H1 (cell line): ENCODE data around the gene TNN. TPM values are rescaled to one million over a fixed set of nuclear protein-coding genes. Genes with fewer than 3 reads are reported as not detected.
A peak's percentile ranks its signal among the peaks of the same experiment; 100 is the strongest.

Source experiments
- CTCF ChIA-PET: fragments of 300-600 bp; sonication (Branson Sonifier 250); formaldehyde crosslinking; loops from one replicate; lab custom pipeline; 2021; ENCODE audit not compliant: partially characterized antibody; lab: Charles Lee
- POLR2A ChIA-PET: fragments of 300-600 bp; sonication (Branson Sonifier 250); formaldehyde crosslinking; loops from one replicate; lab custom pipeline; 2021; ENCODE audit warnings: inconsistent platforms; ENCODE audit not compliant: partially characterized antibody; lab: Charles Lee
- DNase-seq, 2 experiments: peaks; one replicate each; pipeline versions ENCODE4 v3.0.0 to v3.0.0-alpha.2; 2010 to 2022; ENCODE audit warnings: low spot score in 2 of 2, low read depth in 1 of 2, mixed read lengths in 1 of 2
- FAIRE-seq: peaks from 2 replicates; lab custom pipeline; 2011; peaks lifted over from hg19 to GRCh38; lab: Jason Lieb, UNC
- H2AFZ ChIP-seq: 2 replicates; pipeline ENCODE4 v1.8.1; 2012; ENCODE audit warnings: low read length, inconsistent platforms
- H2AK5ac ChIP-seq: 2 replicates; pipeline ENCODE4 v1.6.1; 2013; ENCODE audit warnings: low read depth, low read length
- H2BK120ac ChIP-seq: replicated peaks from 2 replicates; pipeline ENCODE3; 2013; ENCODE audit warnings: low read depth, low read length, inconsistent platforms
- H2BK12ac ChIP-seq: 2 replicates; pipeline ENCODE4 v1.6.1; 2013; ENCODE audit warnings: low read depth, low read length
- H2BK15ac ChIP-seq: 2 replicates; pipeline ENCODE4 v1.6.1; 2013; ENCODE audit warnings: low read length
- H2BK20ac ChIP-seq: 2 replicates; pipeline ENCODE4 v1.6.1; 2013; ENCODE audit warnings: low read length
- H2BK5ac ChIP-seq: 2 replicates; pipeline ENCODE4 v1.6.1; 2013; ENCODE audit warnings: low read depth, low read length
- H3K14ac ChIP-seq: 2 replicates; pipeline ENCODE4 v1.6.1; 2013; ENCODE audit warnings: inconsistent platforms; ENCODE audit not compliant: insufficient read length
- H3K18ac ChIP-seq: 2 replicates; pipeline ENCODE4 v1.6.1; 2013; ENCODE audit warnings: low read length; ENCODE audit errors: extremely low read depth
- H3K23ac ChIP-seq: 2 replicates; pipeline ENCODE4 v1.6.1; 2013; ENCODE audit warnings: inconsistent platforms; ENCODE audit not compliant: insufficient read length
- H3K23me2 ChIP-seq: 2 replicates; pipeline ENCODE4 v1.6.1; 2013; ENCODE audit warnings: low read depth, low read length
- H3K27ac ChIP-seq: 2 replicates; pipeline ENCODE4 v1.6.1; 2011; ENCODE audit warnings: low read depth, low read length, inconsistent platforms
- H3K27me3 ChIP-seq, 4 experiments: replicated peaks in 1 of 4; 1 replicate in 1 of 4; 2 replicates in 3 of 4; pipeline versions ENCODE4 v1.6.1 to v1.8.1; 2011 to 2013; ENCODE audit warnings: low read length in 3 of 4, mild to moderate bottlenecking in 3 of 4, inconsistent platforms in 2 of 4, mixed read lengths in 2 of 4, moderate library complexity in 1 of 4; ENCODE audit not compliant: control insufficient read depth in 3 of 4, insufficient read depth in 3 of 4; ENCODE audit errors: extremely low read depth in 1 of 4
- H3K36me3 ChIP-seq, 4 experiments: 2 replicates each; pipeline versions ENCODE4 v1.6.1 to v1.8.1; 2011 to 2013; ENCODE audit warnings: mild to moderate bottlenecking in 4 of 4, low read length in 3 of 4, moderate library complexity in 2 of 4, control low read depth in 1 of 4, inconsistent platforms in 1 of 4; ENCODE audit not compliant: insufficient read depth in 4 of 4, control insufficient read depth in 2 of 4
- H3K4ac ChIP-seq: replicated peaks from 2 replicates; pipeline ENCODE3; 2013; ENCODE audit warnings: low read length, low read depth, mixed read lengths, inconsistent platforms; ENCODE audit not compliant: insufficient read length
- H3K4me1 ChIP-seq, 4 experiments: replicated peaks in 1 of 4; 1 replicate in 1 of 4; 2 replicates in 3 of 4; pipeline versions ENCODE4 v1.6.1 to v1.8.1; 2011 to 2013; ENCODE audit warnings: low read length in 3 of 4, inconsistent platforms in 2 of 4, mixed read lengths in 1 of 4; ENCODE audit not compliant: insufficient read depth in 4 of 4, control insufficient read depth in 3 of 4
- H3K4me2 ChIP-seq, 2 experiments: 2 replicates each; pipeline versions ENCODE4 v1.6.1 to v1.8.1; 2011 to 2013; ENCODE audit warnings: low read depth in 2 of 2, low read length in 2 of 2, control low read depth in 1 of 2, inconsistent platforms in 1 of 2, mild to moderate bottlenecking in 1 of 2; ENCODE audit not compliant: insufficient read depth in 1 of 2
- H3K4me3 ChIP-seq, 4 experiments: fragments of 200-600, 300-600 bp in 1 of 4; sonication (generic), shearing (Covaris generic), sonication (Bioruptor Twin) in 1 of 4; 2 replicates each; pipeline versions ENCODE4 v1.5.1 to v1.8.1; 2011 to 2016; ENCODE audit warnings: low read length in 4 of 4, low read depth in 3 of 4, control low read depth in 2 of 4, inconsistent platforms in 2 of 4, mild to moderate bottlenecking in 2 of 4, mixed read lengths in 1 of 4, moderate library complexity in 1 of 4; ENCODE audit not compliant: insufficient read depth in 2 of 4; ENCODE audit errors: extremely low read depth in 1 of 4
- H3K56ac ChIP-seq: replicated peaks from 2 replicates; pipeline ENCODE3; 2013; ENCODE audit warnings: low read depth, mild to moderate bottlenecking, mixed read lengths, low read length, inconsistent platforms; ENCODE audit not compliant: insufficient read length
- H3K79me1 ChIP-seq: 2 replicates; pipeline ENCODE4 v1.6.1; 2013; ENCODE audit warnings: low read depth, low read length, control low read depth
- H3K79me2 ChIP-seq, 2 experiments: 2 replicates each; pipeline versions ENCODE4 v1.6.1 to v1.8.1; 2012 to 2013; ENCODE audit warnings: low read length in 2 of 2, mild to moderate bottlenecking in 2 of 2, inconsistent platforms in 1 of 2; ENCODE audit not compliant: insufficient read depth in 2 of 2, control insufficient read depth in 1 of 2
- H3K9ac ChIP-seq, 4 experiments: replicated peaks in 1 of 4; 1 replicate in 1 of 4; 2 replicates in 3 of 4; pipeline versions ENCODE4 v1.6.1 to v1.8.1; 2011 to 2013; ENCODE audit warnings: low read depth in 3 of 4, low read length in 3 of 4, control low read depth in 2 of 4, mild to moderate bottlenecking in 2 of 4, moderate library complexity in 2 of 4, inconsistent platforms in 1 of 4; ENCODE audit errors: extremely low read depth in 1 of 4
- H3K9me3 ChIP-seq, 2 experiments: 2 replicates each; pipeline versions ENCODE4 v1.6.1 to v1.8.1; 2012 to 2013; ENCODE audit warnings: mild to moderate bottlenecking in 2 of 2, moderate library complexity in 2 of 2, control low read depth in 1 of 2, inconsistent platforms in 1 of 2, low read depth in 1 of 2, low read length in 1 of 2, mixed read lengths in 1 of 2; ENCODE audit not compliant: insufficient read depth in 2 of 2
- H4K20me1 ChIP-seq, 2 experiments: replicated peaks in 1 of 2; 2 replicates each; pipeline versions ENCODE3 to v1.8.1; 2011 to 2013; ENCODE audit warnings: inconsistent platforms in 2 of 2, low read length in 2 of 2, mild to moderate bottlenecking in 1 of 2; ENCODE audit not compliant: insufficient read depth in 2 of 2, control insufficient read depth in 1 of 2
- H4K5ac ChIP-seq: 2 replicates; pipeline ENCODE4 v1.6.1; 2013; ENCODE audit warnings: low read length, low read depth, mixed read lengths, inconsistent platforms; ENCODE audit not compliant: insufficient read length
- H4K8ac ChIP-seq: 2 replicates; pipeline ENCODE4 v1.8.0; 2013; ENCODE audit warnings: mild to moderate bottlenecking, moderate library complexity, low read length, inconsistent platforms; ENCODE audit not compliant: insufficient read depth; ENCODE audit errors: extremely low read depth
- H4K91ac ChIP-seq: replicated peaks from 2 replicates; pipeline ENCODE3; 2013; ENCODE audit warnings: low read length, mixed read lengths, inconsistent platforms; ENCODE audit not compliant: insufficient read length
- BACH1 ChIP-seq: IDR thresholded peaks from 2 replicates; pipeline ENCODE4 v1.6.1; 2012; ENCODE audit warnings: low read length, improper control_type of control experiment
- CEBPB ChIP-seq: IDR thresholded peaks from 2 replicates; pipeline ENCODE4 v1.6.1; 2012; ENCODE audit warnings: low read depth, low read length
- CHD2 ChIP-seq: IDR thresholded peaks from 2 replicates; pipeline ENCODE4 v1.6.1; 2012; ENCODE audit warnings: low read length, improper control_type of control experiment
- CREB1 ChIP-seq: IDR thresholded peaks from 2 replicates; pipeline ENCODE4 v1.6.1; 2012; ENCODE audit warnings: inconsistent platforms
- HDAC6 ChIP-seq: IDR thresholded peaks from one replicate; pipeline ENCODE4 v1.7.1; 2012; ENCODE audit warnings: low read depth, mild to moderate bottlenecking, inconsistent platforms, low read length, moderate library complexity
- MAFK ChIP-seq: IDR thresholded peaks from 2 replicates; pipeline ENCODE4 v1.6.1; 2012; ENCODE audit warnings: low read depth, mild to moderate bottlenecking, improper control_type of control experiment, low read length
- SRF ChIP-seq: IDR thresholded peaks from 2 replicates; pipeline ENCODE4 v1.6.1; 2011; ENCODE audit warnings: mild to moderate bottlenecking, low read depth, low read length, moderate library complexity
- WGBS, 2 experiments: shearing (Covaris generic) in 1 of 2; methylation state at CpG; one replicate each; pipeline versions ENCODE4 v1.1.6 to v1.1.7; 2013 to 2015; ENCODE audit warnings: low lambda C conversion rate in 2 of 2, mixed read lengths in 2 of 2, inconsistent platforms in 1 of 2, low coverage in 1 of 2, missing lambda C conversion rate in 1 of 2; ENCODE audit not compliant: insufficient replicate concordance in 2 of 2, insufficient coverage in 1 of 2, insufficient read length in 1 of 2; ENCODE audit errors: extremely low coverage in 1 of 2, missing lambda C conversion rate in 1 of 2; 5-methylcytosine and 5-hydroxymethylcytosine counted together
- polyA plus RNA-seq, 7 experiments: library from polyadenylated mRNA; depleted of rRNA in 3 of 7; stranded (reverse) in 5 of 7; unstranded in 2 of 7; fragments of >200 nt in 5 of 7; fragments of 200-250 nt in 2 of 7; gene quantifications; 1 replicate in 5 of 7; 2 replicates in 1 of 7; 4 replicates in 1 of 7; pipeline versions ENCODE4 v1.2.1 to v1.2.3, GENCODE V29; 2011 to 2013; ENCODE audit warnings: missing spikeins in 2 of 7, mixed read lengths in 2 of 7
- total RNA-seq: library from RNA; stranded (reverse); fragmentation: NEBNext Ultra II Directional; extraction: Animal tissue kit (Norgen Biotek cat#: 25700); gene quantifications from 2 replicates; pipeline ENCODE4 v1.2.1, GENCODE V29; 2021
- TF ChIP-seq, protein P1 (sequence below), 3 experiments: IDR thresholded peaks; 1 replicate in 2 of 3; 2 replicates in 1 of 3; pipeline versions ENCODE4 v1.5.1 to v1.6.1; 2011; ENCODE audit warnings: low read length in 3 of 3, mild to moderate bottlenecking in 3 of 3, inconsistent platforms in 2 of 3, low read depth in 1 of 3, moderate library complexity in 1 of 3; ENCODE audit not compliant: insufficient read depth in 1 of 3; ENCODE audit errors: control extremely low read depth in 1 of 3

Gene TNN
- total and polyA plus RNA-seq, 2 of the 8 experiments (the other 6 are each of a cell fraction or from before 2014, with no cell fraction given), result 0.21 to 0.30 TPM

DNA sequence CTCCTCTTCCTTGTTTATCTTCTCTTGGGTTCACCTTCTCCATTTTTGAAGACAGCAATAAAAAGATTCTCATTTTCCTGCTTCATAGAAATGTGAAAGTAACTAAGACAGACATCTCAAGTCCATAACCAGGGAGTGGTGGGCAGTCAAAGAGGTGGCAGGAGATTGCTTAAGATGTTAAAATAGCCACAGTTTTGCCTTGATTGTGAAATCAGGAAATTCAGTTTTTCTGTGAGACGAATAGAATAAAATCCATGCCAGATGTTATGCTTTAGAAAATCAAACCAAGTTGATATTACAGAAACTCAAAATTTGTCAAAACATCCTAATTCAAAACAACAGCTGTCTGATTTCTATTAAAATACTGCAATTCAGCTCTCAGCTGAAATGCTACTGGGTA, 57.2 kb downstream of the TNN start:
- Histone ChIP-seq H2BK15ac (no peak overlapping the region), H3K9ac (no peak overlapping the region), H3K14ac (no peak overlapping the region), H3K4ac (no peak overlapping the region), H2BK5ac (no peak overlapping the region), H2BK12ac (no peak overlapping the region), H3K27me3 (no peaks in the 10 kb centered on the region), H2AK5ac (no peak overlapping the region), H3K79me2 (no peaks in the 10 kb centered on the region), H3K79me1 (no peaks in the 10 kb centered on the region), H4K8ac (no peak overlapping the region), H3K4me1 (peaks cover 0 to 8% (median 6%) of the 10 kb centered on the region in 4 experiments; a peak in 4 of 7 replicates), H3K9me3 (no peaks in the 10 kb centered on the region), H3K18ac (no peak overlapping the region), H3K4me2 (no peak overlapping the region), H4K20me1 (no peaks in the 10 kb centered on the region), H4K5ac (no peak overlapping the region), H3K23ac (no peak overlapping the region), H3K23me2 (no peaks in the 10 kb centered on the region), H3K4me3 (no peak overlapping the region)
- CTCF ChIA-PET, result interaction anchor here (0.6 to 9.3 kb wide), 42 partner anchors 9 to 1120 kb away, joined by 3 to 88 read pairs (median 4); partner anchors contain the start of gene TNN
- DNase-seq (no peak), FAIRE-seq (no peak)
- POLR2A ChIA-PET, result interaction anchor here (1.0 kb wide), 1 partner anchor 95 kb away, joined by 8 read pairs; no protein-coding TSS in a partner anchor
- TF ChIP-seq CREB1 (no peak), CHD2 (no peak), BACH1 (no peak), HDAC6 (no peak), MAFK (no peak), CEBPB (no peak), SRF (no peak)
- TF ChIP-seq, protein P1, sequence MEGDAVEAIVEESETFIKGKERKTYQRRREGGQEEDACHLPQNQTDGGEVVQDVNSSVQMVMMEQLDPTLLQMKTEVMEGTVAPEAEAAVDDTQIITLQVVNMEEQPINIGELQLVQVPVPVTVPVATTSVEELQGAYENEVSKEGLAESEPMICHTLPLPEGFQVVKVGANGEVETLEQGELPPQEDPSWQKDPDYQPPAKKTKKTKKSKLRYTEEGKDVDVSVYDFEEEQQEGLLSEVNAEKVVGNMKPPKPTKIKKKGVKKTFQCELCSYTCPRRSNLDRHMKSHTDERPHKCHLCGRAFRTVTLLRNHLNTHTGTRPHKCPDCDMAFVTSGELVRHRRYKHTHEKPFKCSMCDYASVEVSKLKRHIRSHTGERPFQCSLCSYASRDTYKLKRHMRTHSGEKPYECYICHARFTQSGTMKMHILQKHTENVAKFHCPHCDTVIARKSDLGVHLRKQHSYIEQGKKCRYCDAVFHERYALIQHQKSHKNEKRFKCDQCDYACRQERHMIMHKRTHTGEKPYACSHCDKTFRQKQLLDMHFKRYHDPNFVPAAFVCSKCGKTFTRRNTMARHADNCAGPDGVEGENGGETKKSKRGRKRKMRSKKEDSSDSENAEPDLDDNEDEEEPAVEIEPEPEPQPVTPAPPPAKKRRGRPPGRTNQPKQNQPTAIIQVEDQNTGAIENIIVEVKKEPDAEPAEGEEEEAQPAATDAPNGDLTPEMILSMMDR (IDR thresholded peaks at IDR 0.05; ENCODE audit: control extremely low read depth in 1 of 3, insufficient read depth in 1 of 3, low read depth in 1 of 3, low read length in 3 of 3), result no peak
- TF ChIP-seq, all 59 proteins: peak for 0
- H3K36me3 ChIP-seq, result no peaks in the 10 kb centered on the region
- WGBS, 2 experiments, result 83% methylated on average over 1 of the region's 1 CpG; no CpG with 5 or more reads in 1 of the 2 experiments
- no peak overlapping the region for H4K91ac ChIP-seq
- H3K56ac ChIP-seq, result no peak overlapping the region
- no peak overlapping the region for H2BK120ac ChIP-seq
- H3K27ac ChIP-seq, result no peak overlapping the region
- H2AFZ ChIP-seq, result 0 out of 2 replicates have a peak overlapping the region, but pooled peaks have one; percentile 92
- no peak overlapping the region for H2BK20ac ChIP-seq
